ENCODE measurements around the gene KIF26B.
"Not testable (repeated sequence)": the region's sequence is repeated elsewhere in the genome, so short reads cannot be mapped to it uniquely, and the experiment has no call there.

Gene KIF26B

GRCh38 chr1:245701631-245702030, 546.8 kb downstream of the KIF26B start:
- DNase-seq (ENCODE audit: low spot score): no peak

GRCh38 chr1:245702346-245702745, 547.6 kb downstream of the KIF26B start:
- DNase-seq (ENCODE audit: low spot score): no peak

- no peak for DNase-seq (ENCODE audit: low spot score)
Measured at GRCh38 chr1:245704341-245704740, 549.6 kb downstream of the KIF26B start.

DNA sequence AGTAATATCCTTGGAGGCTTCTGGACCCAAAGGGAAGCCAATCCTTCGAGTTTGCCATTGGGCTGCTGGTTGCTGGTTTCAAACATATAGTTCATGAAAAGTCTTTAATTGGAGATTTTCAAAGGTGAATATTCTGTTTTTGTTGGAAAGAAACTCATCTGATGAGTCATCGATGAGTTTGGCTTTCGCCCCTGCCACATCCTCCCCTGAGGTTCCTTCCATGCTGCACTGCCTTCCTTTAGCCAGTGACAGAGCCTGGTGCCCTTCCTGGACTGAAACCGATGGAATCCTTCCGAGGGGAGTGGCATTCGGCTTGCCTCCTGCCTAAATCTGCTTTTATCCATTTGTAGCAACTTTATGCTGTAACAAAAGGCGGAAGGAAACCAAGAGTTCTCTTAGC, 550.0 kb downstream of the KIF26B start:
- no peak for DNase-seq (ENCODE audit: low spot score)

- no peak for DNase-seq (ENCODE audit: low spot score)
Measured at GRCh38 chr1:245707941-245708340, 553.2 kb downstream of the KIF26B start.

DNA sequence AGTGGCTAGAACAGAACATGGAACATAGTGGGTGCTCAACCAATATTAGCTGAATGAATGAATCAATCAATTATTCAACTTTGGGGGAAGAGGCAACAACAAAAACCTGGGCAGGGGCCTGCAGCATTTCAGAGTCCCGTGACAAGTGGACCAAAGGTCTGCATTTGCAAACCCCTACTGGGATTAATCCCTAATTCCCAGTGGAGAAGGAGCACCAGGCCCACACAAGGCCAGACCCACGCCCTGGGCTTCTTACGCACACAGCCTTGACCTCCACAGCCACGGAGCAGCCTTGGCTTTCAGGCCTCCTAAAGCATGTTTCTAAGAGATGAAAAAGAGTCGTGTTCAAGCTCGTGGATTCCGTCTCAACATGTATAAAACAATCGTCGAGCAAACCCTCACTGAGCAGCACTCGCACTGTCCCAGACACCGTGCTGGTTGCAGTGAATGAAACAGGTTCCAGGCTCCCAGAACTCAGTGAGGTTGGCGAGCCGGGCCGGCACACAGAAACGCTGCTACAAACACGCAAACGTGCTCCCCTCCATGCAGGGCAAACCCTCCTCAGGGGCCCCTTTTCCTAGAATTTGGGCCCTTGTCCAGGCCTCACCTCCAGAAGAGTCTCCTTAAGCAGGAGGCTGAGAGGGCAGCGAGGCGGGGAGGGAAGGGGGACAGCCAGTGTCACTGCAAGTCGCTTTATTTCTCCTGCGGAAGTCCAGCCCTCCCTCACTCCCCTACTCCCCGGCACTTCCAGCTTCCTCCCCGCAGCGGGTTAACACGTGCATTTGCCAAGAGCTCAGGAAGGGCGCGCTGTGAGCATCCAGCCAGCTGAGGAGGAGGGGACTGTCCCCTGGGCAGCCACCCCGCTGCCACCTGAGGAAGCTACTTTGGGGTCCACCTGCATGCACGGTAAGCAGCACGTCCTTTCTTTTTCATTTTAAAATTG, 556.4 kb downstream of the KIF26B start:
- no peak for DNase-seq (ENCODE audit: low spot score)

DNA sequence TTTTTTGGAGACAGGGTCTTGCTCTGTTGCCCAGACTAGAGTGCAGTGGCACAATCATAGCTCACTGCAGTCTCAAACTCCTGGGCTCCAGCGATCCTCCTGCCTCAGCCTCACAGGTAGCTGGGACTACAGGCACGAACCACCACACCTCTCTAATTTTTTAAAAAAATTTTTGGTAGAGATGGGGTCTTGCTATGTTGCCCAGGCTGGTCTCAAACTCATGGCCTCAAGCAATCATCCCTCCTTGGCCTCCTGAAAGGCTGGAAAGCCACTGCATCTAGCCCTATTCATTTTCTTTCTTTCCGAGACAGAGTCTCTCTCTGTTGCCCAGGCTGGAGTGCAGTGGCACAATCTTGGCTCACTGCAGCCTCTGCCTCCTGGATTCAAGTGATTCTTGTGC, 559.2 kb downstream of the KIF26B start:
- DNase-seq (ENCODE audit: low spot score): not testable (repeated sequence)

GRCh38 chr1:245715291-245715701, 560.5 kb downstream of the KIF26B start:
- DNase-seq (ENCODE audit: low spot score): peak; percentile 1

DNA sequence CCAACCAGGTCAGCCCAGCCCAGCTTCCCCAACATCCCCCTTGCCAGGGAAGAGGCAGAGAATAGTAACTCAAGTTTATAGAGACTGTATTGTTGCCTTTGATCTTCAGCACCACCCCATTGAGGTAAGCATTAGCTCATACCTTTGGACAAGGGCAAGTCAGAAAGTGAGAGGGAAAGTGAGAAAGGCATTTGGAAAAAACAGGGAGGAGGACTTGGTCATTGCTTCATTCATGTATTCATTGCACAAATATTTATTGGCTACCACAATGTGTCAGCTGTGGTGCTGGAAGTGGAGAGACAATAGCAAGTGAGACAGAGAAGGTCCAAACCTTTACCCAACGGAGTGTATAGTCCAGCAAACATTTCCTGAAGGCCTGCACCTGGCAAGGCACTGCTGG, 561.2 kb downstream of the KIF26B start:
- peak; percentile 61 for DNase-seq (ENCODE audit: low spot score)

- DNase-seq (ENCODE audit: low spot score): no peak
Measured at GRCh38 chr1:245716561-245716960, 561.8 kb downstream of the KIF26B start.

- no peak for DNase-seq (ENCODE audit: low spot score)
Measured at GRCh38 chr1:245717611-245718010, 562.8 kb downstream of the KIF26B start.

GRCh38 chr1:245718123-245718522, 563.3 kb downstream of the KIF26B start:
- DNase-seq (ENCODE audit: low spot score): no peak

- DNase-seq (ENCODE audit: low spot score): no peak
Measured at GRCh38 chr1:245718951-245719350, 564.2 kb downstream of the KIF26B start.

- DNase-seq (ENCODE audit: low spot score): no peak
Measured at GRCh38 chr1:245721488-245721887, 566.7 kb downstream of the KIF26B start.

DNA sequence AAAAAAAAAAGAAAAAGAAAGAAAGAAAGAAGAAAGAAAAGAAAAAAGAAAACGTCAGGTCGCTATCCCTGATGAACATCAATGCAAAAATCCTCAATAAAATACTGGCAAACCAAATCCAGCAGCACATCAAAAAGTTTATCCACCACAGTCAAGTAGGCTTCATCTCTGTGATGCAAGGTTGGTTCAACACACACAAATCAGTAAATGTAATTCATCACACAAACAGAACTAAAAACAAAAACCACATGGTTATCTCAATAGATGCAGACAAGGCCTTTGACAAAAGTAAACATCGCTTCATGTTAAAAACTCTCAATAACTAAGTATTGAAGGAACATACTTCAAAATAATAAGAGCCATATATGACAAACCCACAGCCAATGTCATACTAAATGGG, 573.2 kb downstream of the KIF26B start:
- DNase-seq (ENCODE audit: low spot score): not testable (repeated sequence)

GRCh38 chr1:245730801-245731200, 576.0 kb downstream of the KIF26B start:
- no peak for DNase-seq (ENCODE audit: low spot score)

DNA sequence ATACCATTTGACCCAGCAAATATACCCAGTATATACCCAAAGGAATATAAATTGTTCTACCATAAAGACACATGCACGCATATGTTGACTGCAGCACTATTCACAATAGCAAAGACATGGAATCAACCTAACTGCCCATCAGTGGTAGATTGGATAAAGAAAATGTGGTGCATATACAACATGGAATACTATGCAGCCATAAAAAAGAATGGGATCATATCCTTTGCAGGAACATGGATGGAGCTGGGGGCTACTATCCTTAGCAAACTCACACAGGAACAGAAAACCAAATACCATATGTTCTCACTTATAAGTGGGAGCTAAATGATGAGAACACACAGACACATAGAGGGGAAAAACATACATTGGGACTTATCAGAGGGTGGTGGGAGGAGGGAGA, 585.6 kb downstream of the KIF26B start:
- DNase-seq (ENCODE audit: low spot score): not testable (repeated sequence)

DNA sequence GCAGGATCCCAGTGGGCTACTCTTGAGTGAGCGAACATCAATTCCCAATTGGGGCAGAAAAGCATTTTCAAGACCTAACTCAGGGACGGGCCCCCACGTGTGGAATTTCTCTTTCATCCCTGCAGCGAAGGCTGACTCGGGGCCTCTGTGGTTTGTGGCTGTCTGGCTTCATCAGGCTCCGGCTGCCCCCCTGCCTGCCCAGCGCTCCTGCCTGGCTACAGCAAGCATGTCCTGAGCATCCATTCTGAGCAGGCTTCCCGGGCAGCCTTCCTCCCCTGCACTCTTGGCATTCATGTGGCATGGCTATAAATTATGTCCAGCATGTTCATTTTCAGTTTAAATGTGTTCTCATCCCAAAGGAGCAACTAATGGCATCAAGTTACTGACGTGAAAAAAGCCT, 588.1 kb downstream of the KIF26B start:
- DNase-seq (ENCODE audit: low spot score): no peak

DNA sequence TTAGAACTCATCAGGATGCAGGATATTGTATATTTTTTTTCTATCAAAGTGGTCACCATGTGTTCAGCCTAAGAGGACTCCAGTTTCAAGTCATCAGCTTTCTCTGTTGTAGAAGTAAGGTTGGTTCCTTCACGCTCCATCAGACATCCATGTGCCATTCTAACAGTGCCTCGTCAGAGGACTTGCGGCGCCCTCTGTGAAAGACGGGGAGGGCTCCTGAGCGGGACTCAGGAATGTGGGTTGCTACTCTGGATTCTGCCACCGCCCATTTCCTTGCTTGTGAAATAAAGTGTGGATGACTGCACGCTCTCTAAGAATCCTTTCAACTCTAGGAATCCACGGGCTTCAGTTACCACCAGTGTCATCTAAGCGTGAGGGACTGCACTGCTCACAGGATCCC, 593.5 kb downstream of the KIF26B start:
- no peak for DNase-seq (ENCODE audit: low spot score)

- DNase-seq (ENCODE audit: low spot score): no peak
Measured at GRCh38 chr1:245748646-245749045, 593.9 kb downstream of the KIF26B start.

GRCh38 chr1:245749053-245749452, 594.3 kb downstream of the KIF26B start:
- DNase-seq (ENCODE audit: low spot score): no peak

DNA sequence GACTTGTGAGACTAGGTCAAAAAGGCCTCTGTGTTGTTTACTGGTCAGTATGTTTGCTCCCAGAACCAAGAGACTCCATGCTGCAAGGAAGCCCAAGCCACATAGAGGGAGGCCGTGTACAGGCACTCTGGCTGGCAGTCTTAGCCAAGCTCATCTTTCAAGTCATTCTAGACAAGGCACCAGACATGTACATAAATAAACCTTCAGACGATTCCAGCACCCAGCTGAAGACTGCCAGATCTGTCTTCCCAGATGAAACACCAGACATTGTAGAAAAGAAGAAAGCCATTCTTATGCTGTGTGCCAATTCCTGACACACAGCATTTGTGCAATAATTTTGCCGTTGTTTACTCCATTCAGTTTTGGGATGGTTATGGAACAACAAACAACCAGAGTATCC, 595.5 kb downstream of the KIF26B start:
- no peak for DNase-seq (ENCODE audit: low spot score)

DNA sequence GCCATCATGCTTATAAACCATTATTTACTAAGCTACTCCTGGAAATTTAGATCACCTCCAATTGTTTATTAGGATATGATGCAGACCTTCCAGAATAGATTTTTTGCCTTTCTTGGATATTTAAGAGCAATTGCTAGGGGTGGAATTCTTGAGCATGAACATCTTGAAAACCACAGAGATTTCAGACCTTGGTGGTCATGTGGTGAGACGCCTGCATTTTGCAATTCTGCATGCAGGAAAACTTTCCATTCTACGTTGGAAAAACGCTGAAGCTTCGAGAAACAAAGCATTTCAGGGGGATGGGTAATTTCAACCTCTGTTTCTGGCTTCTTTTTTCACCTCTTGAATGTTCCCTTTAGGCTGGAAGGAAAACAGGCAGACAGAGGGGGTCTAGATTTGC, 596.3 kb downstream of the KIF26B start:
- DNase-seq (ENCODE audit: low spot score): no peak
